ENCODE data around the gene LRP2BP.
"Not testable (repeated sequence)": the region's sequence is repeated elsewhere in the genome, so short reads cannot be mapped to it uniquely, and the experiment has no call there.

LRP2BP gene

DNA sequence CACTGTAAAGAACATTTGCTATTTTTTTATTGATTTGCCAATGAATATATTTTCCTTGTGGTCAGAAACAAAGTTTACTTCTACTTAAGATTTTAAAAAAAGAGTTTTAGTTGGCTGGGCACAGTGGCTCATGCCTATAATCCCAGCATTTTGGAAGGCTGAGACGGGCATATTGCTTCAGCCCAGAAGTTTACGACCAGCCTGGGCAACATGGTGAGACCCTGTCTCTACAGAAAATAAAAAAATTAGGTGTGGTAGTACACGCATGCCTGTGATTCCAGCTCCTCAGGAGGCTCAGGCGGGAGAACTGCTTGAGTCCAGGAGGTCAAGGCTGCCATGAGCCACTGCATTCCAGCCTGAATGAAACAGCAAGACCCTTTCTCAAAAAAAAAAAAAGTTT, 36.8 kb downstream of the LRP2BP start:
- no peak for DNase-seq

DNA sequence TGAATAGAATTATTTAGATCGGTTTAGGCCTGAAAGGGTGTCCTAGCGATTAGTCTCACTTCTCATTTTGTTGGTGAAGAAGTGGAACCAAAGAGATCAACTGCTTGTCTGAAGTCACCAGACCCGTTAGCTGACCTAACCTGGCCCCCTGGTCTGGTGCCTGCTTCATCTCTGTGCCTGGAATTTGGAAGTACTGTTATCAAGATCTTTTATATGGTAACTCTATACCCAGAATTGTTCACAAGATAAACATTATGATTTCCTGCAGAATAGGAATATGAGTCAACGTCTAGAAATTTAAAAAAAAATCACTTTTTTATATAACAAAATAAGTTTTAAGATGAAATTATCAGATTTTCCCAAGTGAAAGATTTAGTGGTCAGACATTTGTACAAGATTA, 37.2 kb downstream of the LRP2BP start:
- no peak for DNase-seq

DNA sequence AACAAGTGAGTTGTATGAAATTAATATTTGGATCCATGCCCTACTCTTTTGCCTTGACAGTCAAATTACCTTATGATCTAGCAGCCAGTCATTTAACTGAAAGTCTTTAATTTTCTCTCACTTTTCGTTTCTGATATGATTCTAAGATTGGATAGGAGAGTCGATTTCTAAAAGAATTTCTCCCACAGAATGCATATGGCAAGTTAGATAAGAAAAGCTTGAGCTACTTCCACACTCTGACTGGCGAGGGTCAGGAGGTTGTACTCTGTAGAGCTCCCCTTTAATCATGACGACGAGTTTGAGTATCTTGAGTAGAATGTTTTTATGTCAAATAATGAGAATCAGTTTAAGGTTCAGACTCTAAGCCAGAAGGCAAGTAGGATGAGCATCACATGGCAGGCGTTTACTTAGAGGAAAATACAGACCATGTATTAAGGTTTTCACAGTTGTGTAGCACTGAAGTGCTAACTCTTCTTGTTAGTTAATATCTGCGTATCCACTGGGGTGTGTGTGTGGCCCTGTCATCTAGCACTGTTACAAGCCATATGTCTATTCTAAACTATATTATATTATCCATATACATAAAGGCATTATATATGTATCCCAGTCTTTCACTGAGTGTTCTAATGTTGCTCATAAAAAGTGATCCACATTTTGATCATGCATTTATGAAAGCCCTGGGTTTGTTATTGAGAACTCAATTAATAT, 37.8 kb downstream of the LRP2BP start:
- DNase-seq, result no peak

DNA sequence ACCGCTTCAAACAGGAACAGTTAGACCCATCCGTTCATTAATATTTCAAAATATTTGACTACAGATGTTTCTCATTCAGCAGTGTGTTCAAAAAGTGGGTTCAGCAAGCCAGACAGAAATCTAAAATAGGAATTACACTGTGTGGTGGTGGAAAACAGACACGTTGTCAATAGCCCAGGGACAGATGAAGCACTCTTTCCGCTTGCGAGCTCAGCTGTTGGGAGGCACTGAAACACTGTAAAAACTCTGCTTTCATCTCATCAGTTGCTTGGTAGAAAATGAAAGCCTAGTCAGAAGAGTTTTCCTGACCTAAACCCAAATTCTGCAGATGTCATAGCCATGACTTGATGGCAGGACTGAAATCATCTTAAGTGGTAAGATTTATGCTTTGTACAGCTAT, 38.5 kb downstream of the LRP2BP start:
- no peak for DNase-seq

DNA sequence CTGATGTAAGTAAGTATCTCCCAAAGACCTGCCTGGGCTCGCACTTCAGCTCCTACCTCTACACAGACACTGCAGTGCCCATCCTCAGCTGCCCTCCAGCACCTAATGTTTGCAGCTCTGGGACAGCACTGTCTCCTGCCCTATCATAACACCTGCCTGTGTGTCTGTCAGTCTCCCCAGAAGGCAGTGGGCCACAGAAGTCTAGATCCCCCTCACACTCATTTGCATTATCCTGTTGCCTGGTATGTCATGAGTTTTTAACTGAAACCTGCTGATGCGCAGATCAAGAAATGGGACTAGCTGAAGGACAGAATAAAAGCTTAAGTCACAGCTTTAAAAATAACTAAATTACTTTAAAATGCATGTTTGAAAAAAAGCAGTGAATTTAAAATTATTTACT, 43.0 kb downstream of the LRP2BP start:
- DNase-seq, result no peak

DNA sequence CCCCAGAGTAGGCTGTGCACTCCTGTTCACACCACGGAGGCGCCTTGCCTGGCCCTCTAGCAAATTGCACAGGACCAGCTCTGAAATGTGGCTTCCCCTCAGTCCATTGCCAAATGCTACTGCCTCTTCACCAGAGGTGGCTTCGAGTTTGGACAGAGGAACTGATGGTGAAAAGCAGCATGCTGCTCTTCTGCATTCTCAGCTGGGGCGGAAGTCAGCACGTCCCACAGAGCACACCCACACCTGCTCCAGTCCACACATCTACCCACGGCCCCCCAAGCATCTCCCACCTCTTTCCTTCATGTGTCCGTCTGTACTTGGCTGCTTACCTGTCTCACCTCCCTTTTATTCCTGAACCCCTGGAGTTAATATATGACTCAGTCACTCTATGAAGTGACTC, 43.5 kb downstream of the LRP2BP start:
- DNase-seq, result no peak

DNA sequence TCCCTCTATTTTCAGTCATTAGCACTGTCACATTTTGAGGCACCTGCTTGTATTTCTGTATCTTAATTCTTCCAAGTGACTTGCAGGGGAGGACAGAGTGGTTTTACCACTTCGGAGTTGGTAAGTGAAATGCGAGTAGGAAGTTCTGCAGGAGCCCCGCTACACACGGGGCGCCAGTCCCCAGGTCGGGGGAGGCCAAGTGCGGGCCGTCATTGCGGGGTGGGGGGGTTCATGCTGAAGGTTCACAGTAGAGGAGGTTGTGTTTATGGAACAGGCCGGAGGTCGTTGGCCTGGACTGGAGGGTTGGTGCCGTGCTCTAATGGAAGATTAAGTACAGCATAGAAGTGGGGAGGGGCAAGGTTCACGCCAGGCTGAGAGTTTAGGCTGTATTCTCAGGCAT, 44.0 kb downstream of the LRP2BP start:
- DNase-seq, result no peak

DNA sequence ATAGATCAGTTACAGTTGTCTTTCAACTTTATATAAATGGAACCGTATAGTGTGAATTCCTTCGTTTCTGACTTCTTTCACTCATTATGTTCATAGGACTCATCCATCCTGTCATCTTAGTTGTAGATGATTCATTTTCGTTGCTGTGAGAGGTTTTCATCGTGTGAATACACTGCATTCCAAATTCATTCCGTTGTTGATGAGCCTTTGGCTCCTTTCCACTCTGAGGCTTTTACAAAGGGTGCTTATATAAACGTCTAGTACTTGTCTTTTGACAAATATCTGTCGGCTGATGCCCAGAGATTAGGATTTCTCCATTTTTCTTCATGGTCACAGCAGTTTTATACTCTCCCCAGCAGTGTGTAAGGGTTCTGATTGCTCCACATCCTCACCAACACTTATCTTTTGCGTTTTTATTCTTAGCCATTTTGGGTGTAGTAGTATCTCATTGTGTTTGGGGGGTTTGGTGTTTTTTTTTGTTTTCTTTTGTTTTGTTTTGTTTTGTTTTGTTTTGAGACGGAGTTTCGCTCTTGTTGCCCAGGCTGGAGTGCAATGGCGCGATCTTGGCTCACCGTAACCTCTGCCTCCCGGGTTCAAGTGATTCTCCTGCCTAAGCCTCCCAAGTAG, 48.6 kb downstream of the LRP2BP start:
- no peak for DNase-seq

DNA sequence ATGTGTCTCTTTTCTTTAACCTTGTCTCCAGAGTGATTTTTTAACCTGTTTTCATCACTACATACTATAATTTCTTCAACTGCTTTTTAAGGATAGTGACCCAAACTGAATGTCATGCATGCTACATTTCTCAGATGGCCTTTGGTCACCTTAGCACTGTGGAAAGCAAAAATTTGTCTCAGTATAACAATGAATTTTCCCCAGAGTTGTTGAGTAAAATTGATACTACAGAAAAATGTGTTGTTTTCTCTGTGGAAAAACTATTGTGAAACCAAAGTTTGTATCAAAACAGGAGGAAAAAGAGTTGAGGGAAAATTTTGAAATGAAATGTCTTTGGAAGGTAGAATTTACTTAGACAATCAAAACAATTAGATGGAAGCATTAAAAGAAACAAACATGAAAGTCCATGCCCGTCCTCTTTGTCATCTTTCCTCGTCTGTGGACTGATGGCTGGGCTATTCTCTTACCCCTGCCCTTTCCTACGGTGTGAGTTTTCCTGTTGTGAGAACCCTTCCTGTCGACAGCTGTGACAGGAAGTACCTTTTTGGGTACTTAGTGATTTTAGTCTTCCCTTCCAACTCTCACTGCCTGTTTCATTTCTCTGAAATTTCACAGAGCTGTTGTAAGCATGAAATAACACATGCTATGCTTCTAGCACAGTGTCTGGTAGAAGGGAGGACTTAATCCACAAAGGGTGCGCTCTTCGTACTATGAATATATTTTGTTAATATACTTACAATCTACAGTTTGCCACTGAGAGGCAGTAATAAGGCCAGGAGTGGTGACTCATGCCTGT, 50.8 kb downstream of the LRP2BP start:
- DNase-seq, result no peak

DNA sequence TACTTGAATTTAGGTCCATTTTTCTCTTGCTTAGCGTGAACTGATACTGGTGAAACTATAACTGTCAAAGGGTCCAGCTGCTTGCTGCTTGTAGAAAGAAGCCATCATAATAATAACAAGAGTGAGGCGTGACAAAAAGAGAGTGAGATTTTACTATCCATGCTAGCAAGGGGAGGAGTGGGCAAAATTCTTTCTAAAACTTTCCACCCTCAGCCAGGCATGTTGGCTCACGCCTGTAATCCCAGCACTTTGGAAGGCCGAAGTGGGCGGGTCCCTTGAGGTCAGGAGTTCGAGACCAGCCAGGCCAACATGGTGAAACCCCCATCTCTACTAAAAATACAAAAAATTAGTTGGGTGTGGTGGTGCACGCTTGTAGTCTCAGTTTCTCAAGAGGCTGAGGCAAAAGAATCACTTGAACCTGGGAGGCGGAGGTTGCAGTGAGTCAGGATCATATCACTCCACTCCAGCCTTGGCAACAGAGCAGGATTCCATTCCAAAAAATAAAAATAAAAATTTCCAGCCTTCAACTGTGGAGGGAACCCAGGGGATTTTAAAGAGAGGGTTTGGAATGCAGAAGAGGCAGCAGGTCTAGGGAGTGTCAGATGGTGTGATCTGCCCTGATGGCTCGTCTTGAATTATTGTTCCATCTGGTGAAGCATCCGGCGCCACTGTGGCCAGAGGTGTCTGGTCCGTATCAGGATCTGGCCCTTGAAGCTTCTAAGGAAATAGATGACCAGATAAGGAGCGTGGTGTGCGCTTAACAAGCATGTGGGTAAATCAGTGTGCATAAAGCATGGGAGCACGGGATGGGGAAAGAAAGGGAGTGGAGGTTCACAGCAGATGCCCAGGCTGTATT, 51.8 kb downstream of the LRP2BP start:
- DNase-seq, result no peak

DNA sequence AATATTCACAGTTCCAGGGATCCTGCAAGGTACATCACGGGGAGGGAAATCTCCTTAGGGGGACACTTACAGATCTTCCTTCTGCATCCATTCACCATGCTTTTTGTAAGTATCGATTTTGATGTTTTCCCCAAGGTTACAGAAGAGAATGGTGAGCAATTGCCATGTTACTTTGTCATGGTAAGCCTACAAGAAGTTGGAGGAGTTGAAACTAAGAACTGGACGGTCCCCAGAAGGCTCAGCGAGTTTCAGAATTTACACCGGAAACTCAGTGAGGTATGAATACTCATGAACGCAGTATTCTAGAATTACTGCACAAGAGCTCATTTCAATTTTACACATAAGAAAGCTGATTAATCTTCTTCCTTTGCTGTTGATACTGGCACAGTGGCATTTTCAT, 53.9 kb downstream of the LRP2BP start:
- no peak for DNase-seq

DNA sequence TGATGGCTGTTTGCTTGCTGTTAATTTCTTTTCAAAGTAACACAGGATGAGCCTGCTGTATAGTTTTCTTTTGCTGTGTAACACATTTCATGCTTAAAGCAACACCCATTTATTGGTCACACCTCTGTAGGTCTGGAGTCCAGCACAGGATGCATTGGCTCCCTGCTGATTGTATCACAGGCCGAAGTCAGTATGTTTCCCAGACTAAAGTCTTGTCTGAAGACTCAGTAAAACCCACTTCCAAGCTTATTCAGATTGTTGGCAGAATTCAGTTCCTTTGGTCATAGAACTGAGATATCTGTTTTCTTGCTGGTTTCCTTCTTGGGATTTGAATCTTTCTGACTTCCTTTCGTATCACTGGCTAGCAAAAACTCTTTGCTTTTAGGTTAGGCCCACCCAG, 54.3 kb downstream of the LRP2BP start:
- DNase-seq, result no peak

DNA sequence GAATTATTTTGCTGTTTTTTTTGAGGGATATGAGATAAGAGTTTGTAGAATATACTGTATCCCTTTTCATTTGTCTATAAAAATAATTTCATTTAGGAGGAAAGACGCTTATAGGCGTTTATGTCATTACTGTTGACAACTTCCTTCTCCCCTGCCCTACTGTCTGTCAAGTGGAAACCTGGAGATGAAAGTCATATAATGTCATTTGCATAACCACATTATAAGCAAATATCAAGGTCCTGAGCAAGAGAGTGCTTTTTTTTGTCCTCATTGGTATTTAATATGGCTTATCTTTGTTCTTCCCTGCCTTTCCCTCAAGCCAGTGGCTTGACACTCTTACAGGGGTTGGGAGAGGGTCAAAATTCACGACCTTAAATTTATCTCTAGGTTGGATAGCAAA, 55.8 kb downstream of the LRP2BP start:
- no peak for DNase-seq

DNA sequence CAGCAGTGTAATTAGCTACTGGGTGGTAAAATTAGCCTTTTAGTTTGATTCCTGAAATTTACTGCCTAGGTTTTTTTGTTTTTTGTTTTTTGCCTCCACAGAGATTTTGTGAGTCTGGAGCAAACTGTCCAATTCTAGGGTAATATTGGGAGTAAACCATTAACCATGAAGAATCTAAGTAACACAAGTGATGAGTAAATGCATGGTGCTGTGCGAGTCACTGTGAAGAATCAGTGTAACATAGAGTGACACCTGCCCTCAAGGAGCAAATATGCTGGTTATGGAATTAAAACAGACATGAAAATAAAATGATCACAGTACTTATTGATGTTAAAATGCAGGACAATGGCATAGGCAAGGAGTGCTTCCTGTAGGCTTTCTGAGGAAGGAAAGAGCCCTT, 60.1 kb downstream of the LRP2BP start:
- DNase-seq, result no peak

DNA sequence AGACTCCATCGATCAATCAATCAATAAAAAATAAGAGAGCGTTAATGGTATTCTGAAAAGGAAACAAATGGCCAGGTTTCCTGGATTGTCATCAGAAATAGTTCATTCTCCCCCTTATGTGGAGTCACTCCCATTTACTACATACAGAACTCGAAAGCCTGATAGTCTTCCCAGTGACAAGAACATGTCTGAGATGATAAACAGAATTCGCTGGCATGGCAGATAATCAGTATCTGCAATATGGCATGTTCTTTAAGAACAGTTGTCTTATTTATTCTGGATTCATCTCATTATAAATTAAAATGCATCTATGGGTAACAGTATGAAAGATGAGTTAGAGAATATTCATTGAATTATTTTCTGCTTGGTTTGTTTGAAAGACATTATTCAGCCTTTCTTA, 61.4 kb downstream of the LRP2BP start:
- no peak for DNase-seq

DNA sequence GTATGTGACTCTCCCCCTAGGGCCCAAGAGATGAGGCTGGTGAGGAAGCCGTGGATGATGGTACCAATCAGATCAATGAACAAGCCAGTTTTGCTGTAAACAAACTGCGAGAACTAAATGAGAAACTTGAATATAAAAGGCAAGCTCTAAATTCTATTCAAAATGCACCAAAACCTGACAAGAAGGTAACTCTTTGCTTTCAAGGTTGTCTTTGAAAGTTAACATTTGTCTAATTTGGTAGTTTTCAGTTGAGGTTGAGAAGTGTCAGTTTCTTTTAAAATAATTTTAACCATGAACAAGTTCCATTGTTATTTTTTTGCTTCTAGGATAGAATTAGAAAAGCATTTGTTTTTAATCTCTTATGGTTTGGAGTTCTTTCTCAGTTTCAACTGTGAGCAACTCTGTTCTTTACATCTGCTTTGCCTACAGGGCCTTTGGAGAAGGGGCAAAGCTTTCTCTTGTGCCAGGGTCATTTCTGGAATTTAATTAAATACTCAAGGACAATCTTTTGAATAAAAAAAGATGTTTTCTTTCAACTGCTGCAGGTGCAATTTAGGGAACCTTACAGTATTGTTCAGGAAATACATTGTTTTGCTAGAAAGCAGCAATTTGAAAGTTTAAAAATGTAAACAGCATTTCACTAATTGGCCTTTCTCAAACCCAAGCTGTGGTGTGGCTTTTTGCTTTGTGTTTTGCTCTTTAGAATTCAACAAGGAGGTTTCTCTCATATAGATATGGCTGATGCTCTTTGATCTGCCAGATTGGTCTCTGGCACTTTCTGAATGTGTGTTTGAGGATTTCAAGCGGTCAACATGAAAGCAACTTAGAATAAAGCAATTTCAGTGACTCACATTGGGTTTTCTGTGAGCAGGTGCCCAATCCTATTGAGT, 62.9 kb downstream of the LRP2BP start:
- DNase-seq, result no peak

DNA sequence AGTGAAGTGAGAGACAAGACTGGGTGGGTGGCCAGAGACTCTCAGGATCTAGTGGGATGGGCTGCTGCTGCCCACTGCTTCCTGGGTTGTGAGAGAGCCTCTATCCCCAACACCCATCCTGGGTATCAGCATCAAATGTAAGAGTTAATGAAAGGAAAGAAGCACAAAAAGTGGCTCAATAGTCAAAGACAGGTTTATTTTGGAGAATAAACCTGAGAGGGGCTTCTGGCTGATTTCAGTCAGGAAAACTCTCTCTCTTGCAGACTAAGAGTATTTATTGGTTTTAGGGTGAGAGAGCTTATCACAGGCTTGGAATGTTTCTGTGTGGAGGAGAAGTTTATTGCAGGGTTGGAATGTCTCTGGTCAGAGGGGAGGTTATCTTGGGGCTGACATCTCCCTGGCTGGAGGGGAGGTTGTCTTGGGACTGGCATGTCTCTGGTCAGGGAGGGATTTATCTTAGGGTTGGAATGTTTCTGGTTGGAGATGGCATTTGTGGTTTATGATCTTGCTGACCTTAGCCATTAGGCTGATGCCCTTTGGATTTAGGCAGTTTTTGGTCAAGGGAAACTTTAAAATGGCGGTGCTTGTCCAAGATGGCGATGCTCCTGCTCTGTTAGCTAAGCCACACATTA, 65.7 kb downstream of the LRP2BP start:
- DNase-seq, result not testable (repeated sequence)

DNA sequence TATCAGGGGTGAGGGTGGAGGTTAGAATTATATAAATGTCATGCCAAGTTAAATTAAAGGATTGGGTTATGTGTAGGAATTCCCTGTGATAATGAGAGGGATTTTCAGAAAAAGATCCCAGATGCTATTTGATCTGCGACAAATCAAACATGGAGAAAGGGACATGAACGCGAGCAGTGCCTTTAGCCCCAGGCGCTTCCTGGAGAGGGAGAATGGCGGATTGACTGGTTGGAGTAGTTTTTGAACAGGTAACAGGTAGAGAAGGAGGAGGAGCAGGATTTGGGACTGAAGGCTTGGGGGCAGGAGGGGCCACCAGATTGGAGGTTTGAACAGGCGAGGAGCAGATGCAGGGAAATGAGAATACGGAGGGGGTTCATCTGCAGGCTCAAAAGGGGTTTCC, 67.1 kb downstream of the LRP2BP start:
- no peak for DNase-seq

DNA sequence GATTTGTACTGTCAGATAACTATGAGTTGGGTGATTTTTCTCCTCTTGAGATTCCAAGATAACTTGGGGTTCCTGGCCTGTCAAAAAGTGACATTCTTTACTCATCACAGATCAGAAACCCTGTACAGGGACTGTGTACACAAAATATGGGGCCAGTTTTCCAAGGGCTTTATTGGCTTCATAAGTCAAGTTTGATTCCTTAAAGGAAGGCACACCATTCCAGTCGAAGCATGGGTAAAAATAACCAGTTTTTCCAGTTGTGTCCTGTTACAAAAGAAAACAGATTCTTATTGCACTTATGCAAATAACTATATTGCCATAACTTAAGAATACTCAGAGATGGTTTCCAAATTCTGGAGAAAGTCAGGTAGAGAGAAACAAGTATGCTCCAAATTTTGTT, 70.0 kb downstream of the LRP2BP start:
- DNase-seq, result not testable (repeated sequence)

DNA sequence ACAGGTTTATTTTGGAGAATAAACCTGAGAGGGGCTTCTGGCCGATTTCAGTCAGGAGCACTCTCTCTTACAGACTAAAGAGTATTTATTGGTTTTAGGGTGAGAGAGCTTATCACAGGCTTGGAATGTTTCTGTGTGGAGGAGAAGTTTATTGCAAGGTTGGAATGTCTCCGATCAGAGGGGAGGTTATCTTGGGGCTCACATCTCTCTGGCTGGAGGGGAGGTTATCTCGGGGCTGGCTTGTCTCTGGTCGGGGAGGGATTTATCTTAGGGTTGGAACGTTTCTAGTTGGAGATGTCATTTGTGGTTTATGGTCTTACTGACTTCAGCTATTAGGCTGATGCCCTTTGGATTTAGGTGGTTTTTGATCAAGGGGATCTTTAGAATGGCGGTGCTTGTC, 71.4 kb downstream of the LRP2BP start:
- DNase-seq, result not testable (repeated sequence)

DNA sequence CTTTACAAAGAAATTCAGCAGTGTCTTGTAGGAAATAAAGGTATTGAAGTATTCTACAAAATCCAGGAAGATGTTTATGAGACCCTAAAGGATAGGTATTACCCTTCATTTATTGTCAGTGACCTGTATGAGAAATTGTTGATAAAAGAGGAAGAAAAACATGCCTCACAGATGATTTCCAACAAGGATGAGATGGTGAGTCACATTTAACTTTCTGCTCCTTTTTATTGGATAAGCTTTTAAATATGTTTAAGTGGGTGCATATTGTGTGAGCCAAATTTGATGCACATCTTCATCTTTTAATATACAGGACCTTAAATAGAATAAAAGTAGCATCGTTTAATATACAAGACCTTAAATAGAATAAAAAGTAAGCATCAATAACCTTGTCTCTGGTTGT, 72.1 kb downstream of the LRP2BP start:
- DNase-seq, result no peak

DNA sequence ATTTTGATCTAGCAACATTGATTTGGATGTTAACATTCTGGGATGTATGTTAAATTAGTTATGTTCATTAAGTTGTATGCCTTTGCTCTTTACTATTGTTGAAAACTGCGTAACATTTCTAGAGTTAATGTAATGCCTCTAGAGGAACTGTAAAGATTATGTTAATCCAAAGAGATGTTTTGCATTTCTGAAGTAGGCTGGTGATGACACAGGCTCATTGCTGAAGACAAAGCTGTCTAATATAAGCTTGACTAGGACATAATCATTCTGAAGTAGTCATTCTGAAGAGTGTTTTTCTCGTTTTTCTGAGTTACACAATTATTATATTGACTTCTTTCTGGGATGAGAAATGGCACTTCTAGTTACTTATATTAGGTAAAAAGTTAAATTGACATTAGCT, 72.9 kb downstream of the LRP2BP start:
- DNase-seq, result no peak
